Measurements from ENCODE around the gene MTMR1. TPM values are rescaled to one million over a fixed set of nuclear protein-coding genes. Genes with fewer than 3 reads are reported as not detected.

The MTMR1 gene
- polyA plus RNA-seq, 2 of the 4 experiments (the other 2 are of a cell fraction), result 17.3 to 28.3 TPM

DNA sequence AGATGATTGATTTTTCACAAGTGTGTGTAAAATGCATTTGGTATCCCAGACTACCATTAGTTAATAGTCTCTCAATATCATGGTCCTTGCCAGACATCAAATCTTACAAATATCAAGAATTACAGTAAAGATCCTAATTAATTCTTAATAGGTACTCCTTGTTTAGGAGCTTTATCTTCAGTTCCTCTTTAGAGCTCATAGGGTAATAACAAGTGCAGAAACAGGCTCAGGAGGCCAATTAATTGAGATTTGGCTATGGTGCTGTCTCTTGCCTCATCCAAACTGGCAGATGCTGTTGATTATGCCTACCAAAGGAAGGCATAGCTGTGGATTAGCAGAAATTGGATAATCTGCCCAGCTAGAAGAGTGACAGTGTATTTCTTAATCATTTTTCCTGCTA, 6.9 kb downstream of the MTMR1 start:
- Histone ChIP-seq H3K4me2 (no peak overlapping the region), H3K4me1 (no peaks in the 10 kb centered on the region), H3K4me3 (no peak overlapping the region), H3K27ac (no peak overlapping the region), H3K9me3 (no peaks in the 10 kb centered on the region)
- ATAC-seq (no peak), FAIRE-seq (no peak), DNase-seq (ENCODE audit: low read depth in 1 of 2, low spot score in 1 of 2) (no peak)
- TF ChIP-seq, protein P1, sequence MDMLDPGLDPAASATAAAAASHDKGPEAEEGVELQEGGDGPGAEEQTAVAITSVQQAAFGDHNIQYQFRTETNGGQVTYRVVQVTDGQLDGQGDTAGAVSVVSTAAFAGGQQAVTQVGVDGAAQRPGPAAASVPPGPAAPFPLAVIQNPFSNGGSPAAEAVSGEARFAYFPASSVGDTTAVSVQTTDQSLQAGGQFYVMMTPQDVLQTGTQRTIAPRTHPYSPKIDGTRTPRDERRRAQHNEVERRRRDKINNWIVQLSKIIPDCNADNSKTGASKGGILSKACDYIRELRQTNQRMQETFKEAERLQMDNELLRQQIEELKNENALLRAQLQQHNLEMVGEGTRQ (IDR thresholded peaks at IDR 0.05), result no peak
- TF ChIP-seq ESRRA (IDR thresholded peaks at IDR 0.05; ENCODE audit: borderline replicate concordance, low read length) (no peak), NPAS2 (CRISPR knock-in tag; IDR thresholded peaks at IDR 0.05; ENCODE audit: borderline replicate concordance) (no peak), SREBF2 (IDR thresholded peaks at IDR 0.05) (no peak), RCOR1 (IDR thresholded peaks at IDR 0.05; ENCODE audit: low read depth, low read length) (no peak), JUNB (IDR thresholded peaks at IDR 0.05) (no peak), CHD4 (IDR thresholded peaks at IDR 0.05; ENCODE audit: borderline replicate concordance) (no peak), POLR2AphosphoS2 (conservative IDR thresholded peaks at IDR 0.05; ENCODE audit: low read length) (no peak), HEYL (CRISPR knock-in tag; IDR thresholded peaks at IDR 0.05) (no peak)
- TF ChIP-seq, protein P2, sequence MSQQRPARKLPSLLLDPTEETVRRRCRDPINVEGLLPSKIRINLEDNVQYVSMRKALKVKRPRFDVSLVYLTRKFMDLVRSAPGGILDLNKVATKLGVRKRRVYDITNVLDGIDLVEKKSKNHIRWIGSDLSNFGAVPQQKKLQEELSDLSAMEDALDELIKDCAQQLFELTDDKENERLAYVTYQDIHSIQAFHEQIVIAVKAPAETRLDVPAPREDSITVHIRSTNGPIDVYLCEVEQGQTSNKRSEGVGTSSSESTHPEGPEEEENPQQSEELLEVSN (IDR thresholded peaks at IDR 0.05; ENCODE audit: borderline replicate concordance, low read depth), result no peak
- ChIA-PET CTCF (interaction anchor here (1.0 to 5.1 kb wide), 3 partner anchors 14 to 17 kb away, joined by 3 to 19 read pairs (median 4); no protein-coding TSS in a partner anchor), POLR2A (interaction anchor here (0.5 kb wide), 1 partner anchor 761 kb away, joined by 3 read pairs; no protein-coding TSS in a partner anchor)

DNA sequence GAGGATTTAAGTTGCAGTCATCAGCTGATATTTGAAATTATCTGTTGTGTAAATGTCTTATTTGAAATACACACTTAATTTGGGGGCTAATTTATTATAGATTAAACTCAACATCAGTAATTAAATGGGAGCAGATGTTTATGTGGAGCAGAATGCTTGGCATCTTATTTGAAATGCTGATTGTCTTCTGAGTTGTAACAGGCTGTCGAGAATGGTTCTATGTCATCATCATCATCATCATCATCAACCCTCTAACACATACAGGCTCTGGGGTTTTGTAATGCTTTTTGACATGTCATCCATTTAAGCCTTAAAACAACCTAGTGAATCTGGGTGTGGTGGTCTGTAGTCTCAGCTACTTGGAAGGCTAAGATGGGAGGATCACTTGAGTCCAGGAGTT, 8.2 kb downstream of the MTMR1 start:
- Histone ChIP-seq H3K4me1 (no peaks in the 10 kb centered on the region), H3K9me3 (no peaks in the 10 kb centered on the region), H3K4me3 (no peak overlapping the region), H3K27ac (no peak overlapping the region), H3K4me2 (no peak overlapping the region)
- ChIA-PET POLR2A (no interaction called here), CTCF (interaction anchor here (1.6 to 5.1 kb wide), 2 partner anchors 18 to 335 kb away, joined by 3 to 19 read pairs; no protein-coding TSS in a partner anchor)
- ATAC-seq, result no peak
- WGBS (ENCODE audit: missing lambda C conversion rate), result 86% methylated on average over 1 of the region's 1 CpG
- no peak for FAIRE-seq
- TF ChIP-seq HDAC2 (IDR thresholded peaks at IDR 0.05) (no peak), NR3C1 (IDR thresholded peaks at IDR 0.05) (no peak), POLR2AphosphoS2 (conservative IDR thresholded peaks at IDR 0.05; ENCODE audit: low read length) (no peak), CHD2 (IDR thresholded peaks at IDR 0.05; ENCODE audit: low read length, partially characterized antibody) (no peak), KDM1A (IDR thresholded peaks at IDR 0.05; ENCODE audit: low read depth) (no peak), SMC3 (IDR thresholded peaks at IDR 0.05) (no peak), EHF (CRISPR knock-in tag; IDR thresholded peaks at IDR 0.05) (no peak), MAFK (IDR thresholded peaks at IDR 0.05; ENCODE audit: partially characterized antibody) (no peak), SREBF2 (IDR thresholded peaks at IDR 0.05) (no peak)
- TF ChIP-seq, protein P3, sequence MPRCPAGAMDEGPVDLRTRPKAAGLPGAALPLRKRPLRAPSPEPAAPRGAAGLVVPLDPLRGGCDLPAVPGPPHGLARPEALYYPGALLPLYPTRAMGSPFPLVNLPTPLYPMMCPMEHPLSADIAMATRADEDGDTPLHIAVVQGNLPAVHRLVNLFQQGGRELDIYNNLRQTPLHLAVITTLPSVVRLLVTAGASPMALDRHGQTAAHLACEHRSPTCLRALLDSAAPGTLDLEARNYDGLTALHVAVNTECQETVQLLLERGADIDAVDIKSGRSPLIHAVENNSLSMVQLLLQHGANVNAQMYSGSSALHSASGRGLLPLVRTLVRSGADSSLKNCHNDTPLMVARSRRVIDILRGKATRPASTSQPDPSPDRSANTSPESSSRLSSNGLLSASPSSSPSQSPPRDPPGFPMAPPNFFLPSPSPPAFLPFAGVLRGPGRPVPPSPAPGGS (IDR thresholded peaks at IDR 0.05), result no peak
- no peak for DNase-seq (ENCODE audit: low read depth in 1 of 2, low spot score in 1 of 2)

DNA sequence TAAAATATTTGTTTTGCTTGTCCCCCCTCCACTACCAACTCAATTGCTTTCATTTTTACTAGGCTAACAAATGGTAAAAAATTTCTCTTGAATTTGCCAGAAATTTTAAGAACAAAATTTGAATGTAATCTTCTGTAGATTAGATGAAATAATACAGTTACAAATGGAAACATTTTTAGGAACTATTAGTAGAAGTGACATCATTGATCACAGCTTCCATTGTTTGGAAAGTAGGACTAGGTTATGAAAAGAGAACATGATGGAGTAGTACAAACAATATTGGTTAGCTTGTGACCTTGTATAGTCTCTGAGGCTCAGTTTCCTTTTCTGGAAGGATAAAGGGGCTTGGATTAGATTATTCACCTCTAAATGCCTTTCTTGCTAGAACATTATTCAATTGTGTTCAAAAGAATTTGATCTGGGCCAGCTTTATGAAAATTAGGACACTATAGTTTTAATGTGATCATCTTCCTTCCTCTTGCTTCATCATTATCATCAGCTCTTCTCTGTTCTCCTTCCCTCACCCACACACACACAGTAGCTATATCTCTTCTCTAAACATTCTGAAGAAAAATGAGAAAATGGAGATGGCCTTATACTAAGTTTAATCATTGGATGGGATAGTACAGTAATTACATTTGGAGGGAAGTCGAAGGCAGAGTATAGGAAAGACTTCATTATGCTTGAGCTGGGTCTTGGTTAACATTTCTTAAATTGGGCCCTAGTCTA, 9.9 kb downstream of the MTMR1 start:
- DNase-seq (ENCODE audit: low read depth in 1 of 2, low spot score in 1 of 2) (no peak), FAIRE-seq (peak; percentile 7), ATAC-seq (no peak)
- H3K27ac ChIP-seq, result no peak overlapping the region
- no peaks in the 10 kb centered on the region for H3K4me1 ChIP-seq
- no peak overlapping the region for H3K4me2 ChIP-seq
- H3K9me3 ChIP-seq, result no peaks in the 10 kb centered on the region
- WGBS (ENCODE audit: missing lambda C conversion rate), result 100% methylated on average over 1 of the region's 1 CpG
- ChIA-PET CTCF (interaction anchor here (1.0 to 5.1 kb wide), 6 partner anchors 12 to 763 kb away, joined by 3 to 19 read pairs (median 4); no protein-coding TSS in a partner anchor), POLR2A (no interaction called here)
- no peak overlapping the region for H3K4me3 ChIP-seq
- no peak for TF ChIP-seq FOSL2 (IDR thresholded peaks at IDR 0.05)
- no peak for TF ChIP-seq FOSL2 (CRISPR knock-in tag; IDR thresholded peaks at IDR 0.05)
- TF ChIP-seq ZFP36 (IDR thresholded peaks at IDR 0.05; ENCODE audit: borderline replicate concordance, partially characterized antibody), result no peak
- TF ChIP-seq, protein P4, sequence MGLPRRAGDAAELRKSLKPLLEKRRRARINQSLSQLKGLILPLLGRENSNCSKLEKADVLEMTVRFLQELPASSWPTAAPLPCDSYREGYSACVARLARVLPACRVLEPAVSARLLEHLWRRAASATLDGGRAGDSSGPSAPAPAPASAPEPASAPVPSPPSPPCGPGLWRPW (IDR thresholded peaks at IDR 0.05), result no peak
- no peak for TF ChIP-seq HDAC2 (IDR thresholded peaks at IDR 0.05)
- TF ChIP-seq ZSCAN20 (CRISPR knock-in tag; IDR thresholded peaks at IDR 0.05), result no peak
- TF ChIP-seq SMC3 (IDR thresholded peaks at IDR 0.05), result no peak
- no peak for TF ChIP-seq TP53 (CRISPR knock-in tag; IDR thresholded peaks at IDR 0.05)
- no peak for TF ChIP-seq RFX5 (IDR thresholded peaks at IDR 0.05)
- TF ChIP-seq HEYL (CRISPR knock-in tag; IDR thresholded peaks at IDR 0.05), result no peak
- TF ChIP-seq, protein P5, sequence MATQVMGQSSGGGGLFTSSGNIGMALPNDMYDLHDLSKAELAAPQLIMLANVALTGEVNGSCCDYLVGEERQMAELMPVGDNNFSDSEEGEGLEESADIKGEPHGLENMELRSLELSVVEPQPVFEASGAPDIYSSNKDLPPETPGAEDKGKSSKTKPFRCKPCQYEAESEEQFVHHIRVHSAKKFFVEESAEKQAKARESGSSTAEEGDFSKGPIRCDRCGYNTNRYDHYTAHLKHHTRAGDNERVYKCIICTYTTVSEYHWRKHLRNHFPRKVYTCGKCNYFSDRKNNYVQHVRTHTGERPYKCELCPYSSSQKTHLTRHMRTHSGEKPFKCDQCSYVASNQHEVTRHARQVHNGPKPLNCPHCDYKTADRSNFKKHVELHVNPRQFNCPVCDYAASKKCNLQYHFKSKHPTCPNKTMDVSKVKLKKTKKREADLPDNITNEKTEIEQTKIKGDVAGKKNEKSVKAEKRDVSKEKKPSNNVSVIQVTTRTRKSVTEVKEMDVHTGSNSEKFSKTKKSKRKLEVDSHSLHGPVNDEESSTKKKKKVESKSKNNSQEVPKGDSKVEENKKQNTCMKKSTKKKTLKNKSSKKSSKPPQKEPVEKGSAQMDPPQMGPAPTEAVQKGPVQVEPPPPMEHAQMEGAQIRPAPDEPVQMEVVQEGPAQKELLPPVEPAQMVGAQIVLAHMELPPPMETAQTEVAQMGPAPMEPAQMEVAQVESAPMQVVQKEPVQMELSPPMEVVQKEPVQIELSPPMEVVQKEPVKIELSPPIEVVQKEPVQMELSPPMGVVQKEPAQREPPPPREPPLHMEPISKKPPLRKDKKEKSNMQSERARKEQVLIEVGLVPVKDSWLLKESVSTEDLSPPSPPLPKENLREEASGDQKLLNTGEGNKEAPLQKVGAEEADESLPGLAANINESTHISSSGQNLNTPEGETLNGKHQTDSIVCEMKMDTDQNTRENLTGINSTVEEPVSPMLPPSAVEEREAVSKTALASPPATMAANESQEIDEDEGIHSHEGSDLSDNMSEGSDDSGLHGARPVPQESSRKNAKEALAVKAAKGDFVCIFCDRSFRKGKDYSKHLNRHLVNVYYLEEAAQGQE (IDR thresholded peaks at IDR 0.05), result no peak
- TF ChIP-seq NFE2L2 (conservative IDR thresholded peaks at IDR 0.05; ENCODE audit: low read length), result no peak
- no peak for TF ChIP-seq KDM5A (IDR thresholded peaks at IDR 0.05)
- TF ChIP-seq FOSB (CRISPR knock-in tag; IDR thresholded peaks at IDR 0.05), result no peak
- no peak for TF ChIP-seq CBX2 (IDR thresholded peaks at IDR 0.05; ENCODE audit: borderline replicate concordance, low read depth)
